ENCODE measurements around the gene C5orf58.
"Not testable (repeated sequence)": the region's sequence is repeated elsewhere in the genome, so short reads cannot be mapped to it uniquely, and the experiment has no call there.

Gene C5orf58

GRCh38 chr5:170225326-170226128 is 7.3 kb upstream of the C5orf58 start:
- DNase-seq: peak; percentile 80

DNA sequence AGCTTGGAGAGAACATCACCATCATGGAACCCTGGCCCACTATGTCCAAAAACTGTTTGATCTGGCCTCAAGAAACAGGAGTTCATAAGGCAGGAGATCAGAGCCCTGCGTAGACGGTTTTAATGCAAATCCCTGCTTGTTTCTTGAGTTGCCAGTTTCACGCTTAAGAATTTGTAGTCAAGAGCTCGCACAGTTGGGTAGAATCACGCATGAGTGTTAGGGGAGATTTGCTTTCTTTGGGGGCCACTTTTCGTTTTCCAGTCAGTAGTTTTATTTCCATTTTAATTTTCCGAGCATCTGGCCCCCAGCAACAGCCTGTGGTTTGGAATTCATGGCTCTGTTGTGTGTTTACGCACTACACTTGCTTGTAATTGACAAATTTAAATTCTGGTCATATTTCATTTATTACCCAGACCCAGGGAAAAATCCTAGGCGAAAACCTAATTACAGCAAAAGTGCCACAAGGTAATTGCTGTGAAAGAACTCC is 6.6 kb upstream of the C5orf58 start:
- DNase-seq: no peak

DNA sequence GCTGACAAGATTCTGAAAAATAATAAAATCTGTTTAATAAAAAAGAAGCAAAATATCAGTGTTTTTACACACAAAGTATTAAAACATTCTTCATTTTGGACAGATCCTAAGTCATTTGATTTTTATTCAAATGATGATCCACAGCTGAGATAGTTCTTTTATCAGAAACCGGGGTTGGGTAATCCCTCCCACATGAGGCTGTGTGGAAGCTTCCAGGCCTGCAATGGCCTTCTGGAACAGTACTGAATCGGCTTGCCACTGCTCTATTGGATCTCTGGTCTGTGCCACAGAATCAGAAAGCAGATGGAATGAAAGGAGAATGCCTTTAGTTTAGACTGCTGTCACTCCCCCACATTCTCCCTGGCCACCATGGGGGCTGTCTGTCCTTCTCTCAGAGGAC is 6.1 kb upstream of the C5orf58 start:
- DNase-seq: no peak

DNA sequence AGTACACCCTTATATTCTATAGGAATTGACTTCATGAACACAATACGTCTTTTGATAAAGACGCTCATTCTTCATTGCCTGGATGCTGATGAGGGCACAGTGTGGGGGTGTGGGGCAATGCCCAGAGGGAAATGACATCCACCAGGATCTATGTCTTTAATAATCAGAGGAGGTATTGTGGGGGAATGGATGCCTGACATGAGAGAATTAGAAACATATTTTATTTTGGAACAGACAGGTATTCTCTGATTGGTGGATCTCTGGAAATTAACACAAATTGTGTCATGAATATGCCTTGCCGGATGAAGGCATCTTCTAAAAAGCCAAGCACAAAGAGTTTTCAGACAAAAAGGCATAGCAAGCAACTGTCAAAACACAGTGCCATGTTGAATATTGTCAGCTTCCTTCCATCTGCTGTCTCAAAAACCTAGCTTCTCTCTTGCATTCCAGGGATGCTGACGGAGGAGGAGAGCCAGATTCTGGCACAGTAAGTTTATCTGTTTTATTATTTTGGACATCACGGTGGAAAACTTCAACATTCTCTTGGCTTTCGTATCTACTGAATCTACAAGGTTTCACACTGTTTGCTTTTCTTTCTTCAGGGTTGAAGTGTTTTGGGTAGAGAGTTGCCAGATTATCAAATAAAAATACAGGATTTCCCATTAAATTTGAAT is 3.9 kb upstream of the C5orf58 start:
- no peak for DNase-seq

DNA sequence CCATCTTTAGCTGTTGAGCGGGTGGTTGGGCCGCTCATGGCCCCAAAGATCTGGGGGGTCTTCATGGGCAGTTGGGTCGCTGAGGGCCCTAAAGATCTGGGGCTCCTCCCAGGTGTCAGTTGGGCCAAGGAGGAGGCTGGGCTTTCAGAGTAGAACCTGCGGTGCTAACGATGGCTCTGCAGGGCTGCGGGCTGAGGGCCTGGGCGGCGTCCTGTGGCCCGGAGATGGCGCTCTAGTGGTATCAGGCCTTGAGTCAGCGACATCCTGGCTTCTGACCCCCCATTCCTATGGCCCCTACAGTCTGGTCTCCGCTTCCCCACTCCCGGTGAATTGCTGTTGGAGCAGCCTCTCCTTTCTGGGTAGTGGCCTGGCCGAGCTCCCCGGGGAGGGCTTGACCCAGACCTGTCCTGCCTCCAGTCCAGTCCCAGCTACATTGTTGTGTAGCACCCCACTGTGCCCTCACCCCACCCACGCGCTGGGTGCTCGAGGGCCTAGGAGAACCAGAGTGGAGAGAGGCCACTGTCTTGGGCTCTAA is 640 bp downstream of the C5orf58 start:
- DNase-seq: no peak

- DNase-seq: no peak
These were observed 3.4 kb downstream of the C5orf58 start for GRCh38 chr5:170235876-170236864.

DNA sequence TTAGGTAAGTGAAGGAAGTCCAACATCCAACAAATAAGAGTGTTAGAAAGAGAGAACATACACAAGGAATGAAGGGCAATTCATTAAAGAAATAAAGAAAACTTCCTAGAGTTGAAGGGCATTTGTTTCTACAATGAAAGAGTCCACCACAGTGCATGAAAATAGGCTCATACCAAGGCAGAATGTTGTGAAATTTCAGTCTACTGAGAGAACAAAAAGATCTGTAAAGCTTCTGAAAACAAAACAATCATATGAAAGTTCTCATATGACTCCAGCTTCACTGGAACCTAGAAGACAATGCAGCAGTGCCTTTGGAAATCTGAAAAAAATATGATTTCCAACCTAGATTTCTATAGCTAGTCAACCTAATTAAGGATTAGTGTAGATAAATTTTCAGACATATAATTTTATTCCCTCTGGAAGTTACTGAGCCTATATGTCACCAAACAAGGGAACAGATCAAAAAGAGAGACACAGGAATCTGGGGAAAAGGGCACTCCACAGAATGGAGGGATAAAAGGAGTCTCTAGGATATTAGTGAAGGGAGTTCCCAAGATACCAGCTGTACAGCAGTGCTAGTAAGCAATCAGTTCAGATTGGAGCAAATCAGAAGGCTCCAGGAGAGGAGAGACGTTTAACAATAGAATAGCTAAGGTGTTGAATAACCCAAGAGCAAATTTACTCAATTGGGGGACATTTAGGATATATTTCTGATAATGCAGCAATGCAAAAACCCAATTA is 5.8 kb downstream of the C5orf58 start:
- no peak for DNase-seq

DNA sequence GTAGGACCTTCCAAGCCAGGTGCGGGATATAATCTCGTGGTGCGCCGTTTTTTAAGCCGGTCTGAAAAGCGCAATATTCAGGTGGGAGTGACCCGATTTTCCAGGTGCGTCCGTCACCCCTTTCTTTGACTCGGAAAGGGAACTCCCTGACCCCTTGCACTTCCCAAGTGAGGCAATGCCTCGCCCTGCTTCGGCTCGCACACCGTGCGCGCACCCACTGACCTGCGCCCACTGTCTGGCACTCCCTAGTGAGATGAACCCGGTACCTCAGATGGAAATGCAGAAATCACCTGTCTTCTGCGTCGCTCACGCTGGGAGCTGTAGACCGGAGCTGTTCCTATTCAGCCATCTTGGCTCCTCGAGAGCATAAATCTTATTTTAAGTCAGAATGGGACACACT is 12.7 kb downstream of the C5orf58 start:
- DNase-seq: not testable (repeated sequence)

DNA sequence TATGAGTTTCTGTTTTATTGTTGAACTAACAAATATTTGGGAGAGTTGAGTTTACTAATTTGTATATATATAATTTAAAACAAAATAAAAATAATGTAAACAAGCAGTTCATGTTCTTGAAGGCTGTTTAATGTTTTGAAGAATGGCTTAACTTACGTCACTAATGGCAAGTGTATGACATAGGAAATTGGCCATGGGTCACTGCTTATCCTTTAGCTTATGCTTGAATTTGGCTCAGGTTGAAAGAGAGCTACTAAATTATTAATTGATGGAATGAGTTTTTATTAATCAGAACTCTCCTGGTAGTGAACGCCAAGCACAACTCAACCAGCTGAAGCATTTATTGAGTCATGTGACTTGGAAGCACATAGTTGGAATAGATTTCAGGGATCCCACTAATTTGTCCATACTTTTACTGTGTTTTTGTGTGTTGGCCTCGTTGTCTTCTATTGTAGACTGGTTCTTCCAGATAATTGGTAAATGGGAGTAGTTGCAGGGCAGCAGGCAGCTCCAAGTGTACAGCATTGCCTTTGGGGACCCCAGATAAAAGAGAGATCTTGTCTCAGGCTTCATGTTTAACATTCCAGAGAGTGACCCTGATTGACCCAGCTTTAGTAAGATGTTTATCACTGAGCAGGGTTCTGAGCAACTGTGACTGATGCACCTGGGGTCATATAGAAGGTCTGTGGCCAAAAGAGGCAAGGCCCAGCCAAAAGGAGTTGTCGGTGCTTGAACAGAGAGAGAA is 13.5 kb downstream of the C5orf58 start:
- DNase-seq: no peak

DNA sequence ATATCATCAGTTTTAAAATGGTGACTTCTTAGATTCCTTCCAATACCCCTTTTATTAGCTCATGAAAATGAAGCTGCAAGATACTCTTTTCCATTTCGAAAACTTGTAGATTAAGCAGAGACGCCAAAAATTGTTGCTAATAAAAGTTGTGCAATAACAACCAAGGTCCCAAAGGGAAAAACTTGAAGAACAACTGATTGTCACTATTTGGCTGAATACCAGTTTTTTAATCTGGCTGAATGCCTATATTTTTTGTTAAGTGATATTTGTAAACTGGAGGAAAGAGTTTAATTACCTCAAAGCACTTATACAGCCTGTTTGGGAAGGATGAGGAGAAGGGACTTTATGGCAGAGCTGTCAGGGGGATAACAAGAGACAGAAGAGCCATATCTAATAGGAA is 14.6 kb downstream of the C5orf58 start:
- DNase-seq: no peak

DNA sequence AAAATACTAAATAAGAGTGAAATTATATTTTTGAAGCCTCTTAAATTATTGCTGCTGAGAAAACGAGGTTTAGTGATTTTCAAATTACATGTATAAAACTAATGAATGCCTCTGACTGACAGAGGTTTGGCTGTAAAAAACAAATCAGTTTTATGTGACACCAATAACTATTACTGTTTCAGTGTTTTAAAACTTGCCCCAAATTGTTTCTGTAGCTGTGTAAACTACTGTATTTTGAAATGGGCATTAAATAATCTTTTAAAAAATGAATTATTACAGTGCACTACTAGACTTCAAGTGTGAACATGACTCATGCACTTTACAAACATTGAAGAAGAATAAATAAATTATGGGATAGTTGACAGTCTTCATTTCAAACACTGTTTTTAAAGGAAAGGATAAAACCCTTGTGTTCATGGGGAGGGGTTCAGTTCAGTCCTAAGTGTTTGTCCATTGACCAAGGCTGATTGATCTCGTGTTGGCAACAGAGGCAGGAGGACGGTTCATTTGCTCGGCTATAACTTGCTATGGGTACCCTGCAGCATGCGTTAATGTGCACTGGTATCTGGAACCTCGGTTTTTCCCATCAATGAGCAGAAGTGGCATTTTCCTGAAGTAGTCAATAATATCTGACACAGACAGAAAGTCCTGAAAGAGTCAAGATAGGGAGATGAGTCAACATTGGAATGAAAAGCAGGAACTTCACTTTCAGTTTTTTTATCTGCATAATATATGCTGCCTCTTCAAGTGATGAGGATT is 15.6 kb downstream of the C5orf58 start:
- no peak for DNase-seq

DNA sequence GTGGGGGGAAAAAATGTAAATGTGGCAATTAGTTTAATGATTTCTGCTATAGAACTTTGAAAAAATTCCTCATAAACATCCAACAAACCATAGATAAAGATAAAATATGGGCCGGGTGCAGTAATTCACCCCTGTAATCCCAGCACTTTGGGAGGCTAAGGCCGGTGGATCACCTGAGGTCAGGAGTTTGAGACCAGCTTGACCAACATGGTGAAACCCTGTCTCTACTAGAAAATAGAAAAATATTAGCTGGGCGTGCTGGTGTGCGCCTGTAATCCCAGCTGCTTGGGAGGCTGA is 16.1 kb downstream of the C5orf58 start:
- not testable (repeated sequence) for DNase-seq

DNA sequence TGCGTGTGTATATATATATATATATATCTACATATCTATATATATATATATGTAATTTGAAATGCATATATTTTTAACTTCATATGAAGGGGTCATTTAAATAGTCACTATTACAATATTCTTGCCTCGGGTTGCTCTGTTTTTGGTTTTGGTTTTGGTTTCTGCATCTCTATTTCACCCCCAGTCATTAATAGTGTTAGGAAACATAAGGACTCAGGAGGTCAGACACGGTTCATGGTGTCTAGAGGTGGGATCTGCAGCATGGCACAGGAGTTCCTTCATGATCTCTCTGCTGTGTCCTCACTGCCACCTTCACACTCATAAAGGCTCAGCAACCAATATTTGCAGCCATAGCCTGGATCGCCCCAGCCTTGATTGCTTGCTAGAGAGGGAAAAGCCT is 16.6 kb downstream of the C5orf58 start:
- no peak for DNase-seq

- no peak for DNase-seq
These were observed 18.1 kb downstream of the C5orf58 start for GRCh38 chr5:170250810-170251317.

DNA sequence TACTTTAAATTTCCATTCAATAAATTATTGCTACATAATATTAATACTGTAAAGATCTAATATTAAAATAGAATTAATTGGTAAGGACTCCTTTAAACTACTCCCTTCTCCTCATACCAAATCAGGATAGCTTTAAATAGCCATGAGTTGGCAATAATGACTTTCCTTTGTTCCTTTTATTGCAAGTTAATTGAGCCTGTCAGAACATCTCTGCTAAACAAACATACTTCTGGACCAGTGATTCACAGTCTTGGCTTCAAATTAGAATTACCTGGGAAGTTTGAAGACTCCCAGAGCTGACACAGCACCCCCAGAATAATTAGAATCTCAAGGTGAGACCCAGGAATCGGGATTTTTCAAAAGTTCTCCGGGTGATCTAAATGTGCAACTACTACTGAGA is 18.7 kb downstream of the C5orf58 start:
- no peak for DNase-seq

DNA sequence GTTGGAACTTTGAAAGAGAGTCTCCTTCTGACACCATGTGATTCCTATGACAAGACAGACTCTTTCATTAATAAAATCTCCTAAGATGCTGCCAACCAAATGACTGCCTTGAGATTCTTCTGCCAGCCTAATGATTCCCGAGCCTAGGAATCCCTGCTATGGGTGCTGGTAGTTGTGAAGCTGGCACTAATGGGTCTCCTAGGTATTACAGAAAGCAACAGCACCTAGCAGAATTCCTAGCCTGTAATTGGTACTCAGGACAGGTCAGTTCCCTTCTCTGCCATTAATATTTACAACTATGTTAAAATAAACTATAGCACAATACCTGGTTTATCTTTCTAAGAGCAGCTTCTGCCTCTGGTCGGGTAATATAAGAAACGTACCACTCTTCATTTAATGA is 19.3 kb downstream of the C5orf58 start:
- no peak for DNase-seq

- no peak for DNase-seq
These were observed 20.1 kb downstream of the C5orf58 start for GRCh38 chr5:170252720-170253350.

GRCh38 chr5:170254056-170254455 is 21.3 kb downstream of the C5orf58 start:
- peak; percentile 84 for DNase-seq

- DNase-seq: no peak
These were observed 23.8 kb downstream of the C5orf58 start for GRCh38 chr5:170256571-170256970.

DNA sequence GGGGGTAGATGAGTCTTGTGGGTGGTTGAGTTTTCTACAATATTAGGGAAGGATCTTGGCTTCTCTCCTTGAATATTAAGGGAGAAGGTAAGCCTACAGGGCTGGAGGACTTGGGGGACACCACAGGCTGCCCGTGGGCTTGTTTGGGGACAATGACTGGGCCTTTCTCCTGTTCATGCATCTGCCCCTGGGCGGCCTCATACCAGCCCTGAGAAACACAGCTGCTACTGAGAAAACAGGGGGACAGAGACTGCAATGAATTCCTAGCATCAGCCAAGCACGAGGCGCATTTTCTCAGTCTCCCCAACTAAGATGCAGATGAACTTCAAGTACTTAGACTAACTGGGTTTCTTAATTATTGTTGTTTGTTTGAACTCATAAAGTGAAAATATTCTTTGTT is 24.6 kb downstream of the C5orf58 start:
- DNase-seq: no peak

Measured in CD4-positive, alpha-beta T cell treated with Interleukin-17A for 1 hour (primary cell).